Thyroid gland (tissue), 4 donors: Measurements from ENCODE around the gene SIRT3.

ENCODE experiments used
- POLR2A ChIP-seq, 2 donors: fragments of 450-650 bp; IDR thresholded peaks; one replicate each; pipeline ENCODE4 v1.6.1; 2017; ENCODE audit warnings: antibody characterized with exemption in 2 of 2, mild to moderate bottlenecking in 2 of 2, moderate library complexity in 1 of 2
- TF ChIP-seq, protein P1 (sequence below), 6 experiments: fragments of 200-600 bp in 3 of 6; fragments of 450-650 bp in 3 of 6; sonication (generic) in 3 of 6; IDR thresholded peaks; one replicate each; pipeline ENCODE4 v1.5.1; 2016 to 2019; ENCODE audit warnings: antibody characterized with exemption in 6 of 6, mild to moderate bottlenecking in 2 of 6, inconsistent platforms in 1 of 6, moderate library complexity in 1 of 6

DNA sequence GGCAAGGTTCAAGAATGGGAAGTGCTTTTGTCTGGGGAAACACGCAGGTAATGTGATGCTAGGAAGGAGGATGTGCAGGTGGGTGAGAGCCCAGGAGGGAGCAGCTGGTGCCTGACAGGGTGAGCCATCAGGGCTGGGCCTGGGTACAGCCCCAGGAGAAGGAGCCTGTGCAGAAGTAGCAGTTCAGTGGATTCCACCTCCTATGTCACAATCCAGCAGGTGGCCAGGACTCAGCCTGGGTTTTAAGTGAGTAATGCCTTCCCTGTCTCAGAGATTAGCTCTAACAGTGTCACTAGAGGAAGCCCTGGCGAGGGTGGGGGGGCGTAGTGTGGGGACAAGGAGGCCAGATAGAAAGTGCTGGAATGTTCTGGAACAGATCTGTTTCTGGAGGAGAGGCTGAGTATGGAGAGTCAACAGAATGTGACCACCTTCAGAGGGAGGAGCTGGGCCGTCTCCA lies 20.5 kb downstream of the SIRT3 start:
- TF ChIP-seq, protein P1, sequence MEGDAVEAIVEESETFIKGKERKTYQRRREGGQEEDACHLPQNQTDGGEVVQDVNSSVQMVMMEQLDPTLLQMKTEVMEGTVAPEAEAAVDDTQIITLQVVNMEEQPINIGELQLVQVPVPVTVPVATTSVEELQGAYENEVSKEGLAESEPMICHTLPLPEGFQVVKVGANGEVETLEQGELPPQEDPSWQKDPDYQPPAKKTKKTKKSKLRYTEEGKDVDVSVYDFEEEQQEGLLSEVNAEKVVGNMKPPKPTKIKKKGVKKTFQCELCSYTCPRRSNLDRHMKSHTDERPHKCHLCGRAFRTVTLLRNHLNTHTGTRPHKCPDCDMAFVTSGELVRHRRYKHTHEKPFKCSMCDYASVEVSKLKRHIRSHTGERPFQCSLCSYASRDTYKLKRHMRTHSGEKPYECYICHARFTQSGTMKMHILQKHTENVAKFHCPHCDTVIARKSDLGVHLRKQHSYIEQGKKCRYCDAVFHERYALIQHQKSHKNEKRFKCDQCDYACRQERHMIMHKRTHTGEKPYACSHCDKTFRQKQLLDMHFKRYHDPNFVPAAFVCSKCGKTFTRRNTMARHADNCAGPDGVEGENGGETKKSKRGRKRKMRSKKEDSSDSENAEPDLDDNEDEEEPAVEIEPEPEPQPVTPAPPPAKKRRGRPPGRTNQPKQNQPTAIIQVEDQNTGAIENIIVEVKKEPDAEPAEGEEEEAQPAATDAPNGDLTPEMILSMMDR (IDR thresholded peaks at IDR 0.05) = no peak
- TF ChIP-seq POLR2A (IDR thresholded peaks at IDR 0.05) = no peak
